NOMO-1 treated with dmso at 0.1 percent for 144 hours (cell line): ENCODE results near the gene ATP5PD.
"Not testable (repeated sequence)": the region's sequence is repeated elsewhere in the genome, so short reads cannot be mapped to it uniquely, and the experiment has no call there.

Experiments used
- DNase-seq: peaks from one replicate; lab custom pipeline; 2025; ENCODE audit not compliant: unreplicated experiment; lab: John Stamatoyannopoulos, UW

Gene ATP5PD

GRCh38 chr17:75077496-75078283, 30.9 kb upstream of the ATP5PD start:
- DNase-seq: peak; percentile 57

DNA sequence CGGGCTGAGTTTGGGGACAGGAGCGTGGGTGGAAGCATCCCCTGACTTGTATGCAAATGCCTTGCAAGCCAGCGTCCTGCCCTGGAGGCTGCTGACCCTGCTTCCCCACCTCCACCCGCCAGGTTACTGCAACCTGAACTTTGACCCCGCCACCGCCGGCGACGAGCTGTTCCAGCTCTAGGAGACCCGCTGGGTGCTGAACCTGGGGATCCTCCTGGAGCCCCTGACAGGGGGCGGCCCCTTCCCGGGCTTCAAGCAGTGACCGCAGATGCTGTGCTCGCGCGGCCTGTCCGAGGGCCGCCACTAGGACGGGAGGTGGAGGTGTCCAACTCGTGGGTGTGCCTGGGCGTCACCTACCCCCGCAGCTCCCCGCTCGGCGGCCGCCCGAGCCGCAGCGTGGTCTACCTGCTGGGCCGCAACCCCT, 30.3 kb upstream of the ATP5PD start:
- no peak for DNase-seq

GRCh38 chr17:75075597-75076336, 29.0 kb upstream of the ATP5PD start:
- DNase-seq: no peak

DNA sequence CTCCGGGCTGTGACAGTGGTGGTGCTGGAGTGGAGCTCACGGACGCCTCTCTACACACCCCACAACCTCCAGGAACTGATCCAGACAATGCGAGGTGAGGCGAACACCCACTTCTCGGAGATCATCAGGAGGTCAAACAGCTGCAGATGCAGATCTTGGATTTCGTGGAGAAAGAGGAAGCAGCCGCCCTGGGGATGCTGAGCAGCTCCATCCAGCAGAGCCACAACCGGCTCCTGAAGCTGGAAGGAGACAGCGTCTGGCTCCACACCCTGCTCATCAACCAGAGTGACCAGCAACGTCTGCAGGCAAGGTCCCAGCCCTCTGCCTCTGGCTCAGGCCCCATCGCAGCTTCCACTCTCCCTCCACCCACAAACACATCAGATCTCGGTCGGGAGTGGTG, 27.8 kb upstream of the ATP5PD start:
- DNase-seq: no peak

DNA sequence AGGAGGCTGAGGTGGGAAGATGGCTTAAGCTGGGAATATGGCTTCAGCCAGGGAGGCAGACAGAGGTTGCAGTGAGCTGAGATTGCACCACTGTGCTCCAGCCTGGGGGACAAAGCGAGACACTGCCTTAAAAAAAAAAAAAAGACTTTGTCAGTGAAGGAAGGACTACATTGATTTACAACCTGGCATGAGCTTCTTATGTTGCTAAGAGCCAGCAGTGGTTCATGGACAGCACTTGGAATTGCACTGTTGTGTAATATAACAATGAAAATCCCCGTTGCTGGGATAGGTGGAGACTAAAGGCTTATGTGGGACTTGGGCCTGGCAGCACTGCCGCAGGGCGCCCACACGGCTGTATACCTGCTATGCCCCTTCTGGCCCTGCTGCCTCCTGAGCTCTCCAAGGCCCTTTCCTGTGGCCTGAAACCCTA, 26.9 kb upstream of the ATP5PD start:
- no peak for DNase-seq

- not testable (repeated sequence) for DNase-seq
Observed at GRCh38 chr17:75072909-75073308, 26.1 kb upstream of the ATP5PD start.

GRCh38 chr17:75071478-75072271, 24.9 kb upstream of the ATP5PD start:
- not testable (repeated sequence) for DNase-seq

- no peak for DNase-seq
Observed at GRCh38 chr17:75069783-75070182, 23.0 kb upstream of the ATP5PD start.

GRCh38 chr17:75068750-75069149, 22.0 kb upstream of the ATP5PD start:
- DNase-seq: no peak

DNA sequence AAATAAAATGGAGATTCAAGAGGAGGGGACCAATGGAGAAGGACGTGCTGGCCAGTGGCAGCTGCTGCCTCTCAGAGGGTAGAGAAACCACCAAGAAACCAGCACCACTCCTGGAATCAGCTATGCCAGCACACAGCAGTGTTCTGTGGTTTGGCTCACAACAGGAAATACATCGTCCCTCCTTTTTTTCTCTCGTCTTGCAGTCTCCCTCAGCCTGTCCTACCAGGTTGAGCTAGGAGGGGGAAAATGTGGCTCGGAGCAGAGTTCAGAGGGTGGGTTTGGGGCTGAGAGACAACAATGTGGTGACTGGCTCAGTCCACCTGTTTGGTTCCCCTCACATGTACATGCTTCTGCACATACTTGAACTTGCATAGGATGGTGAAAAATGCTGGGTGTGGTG, 21.1 kb upstream of the ATP5PD start:
- DNase-seq: no peak

DNA sequence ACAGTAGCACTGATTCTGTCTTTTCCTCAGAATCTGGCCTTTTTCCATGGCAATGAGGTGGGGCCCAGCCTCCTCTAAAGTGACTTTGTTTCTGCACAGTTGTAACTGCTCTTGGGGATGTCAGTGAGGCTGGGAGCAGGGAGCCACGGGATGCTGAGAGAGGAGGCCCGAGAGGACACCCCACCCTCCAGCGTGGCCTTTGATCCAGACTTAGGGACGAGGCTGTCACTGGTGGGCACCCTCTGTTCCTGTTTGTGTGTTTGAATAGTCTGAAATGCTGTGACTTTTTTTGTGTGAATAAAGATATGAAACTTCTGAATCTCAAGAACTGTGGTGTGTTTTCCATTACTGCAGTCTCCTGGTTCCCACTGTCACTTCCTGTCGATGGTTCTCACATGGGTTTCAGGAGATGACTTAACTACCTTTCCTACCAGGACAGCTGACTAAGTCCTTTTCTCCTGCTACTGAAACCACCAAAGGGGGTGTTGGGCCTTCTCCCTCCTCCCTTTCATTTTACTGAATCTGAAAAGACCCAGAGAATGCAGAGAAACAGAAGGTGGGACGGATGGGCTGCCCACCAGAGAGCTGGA, 18.9 kb upstream of the ATP5PD start:
- DNase-seq: no peak

DNA sequence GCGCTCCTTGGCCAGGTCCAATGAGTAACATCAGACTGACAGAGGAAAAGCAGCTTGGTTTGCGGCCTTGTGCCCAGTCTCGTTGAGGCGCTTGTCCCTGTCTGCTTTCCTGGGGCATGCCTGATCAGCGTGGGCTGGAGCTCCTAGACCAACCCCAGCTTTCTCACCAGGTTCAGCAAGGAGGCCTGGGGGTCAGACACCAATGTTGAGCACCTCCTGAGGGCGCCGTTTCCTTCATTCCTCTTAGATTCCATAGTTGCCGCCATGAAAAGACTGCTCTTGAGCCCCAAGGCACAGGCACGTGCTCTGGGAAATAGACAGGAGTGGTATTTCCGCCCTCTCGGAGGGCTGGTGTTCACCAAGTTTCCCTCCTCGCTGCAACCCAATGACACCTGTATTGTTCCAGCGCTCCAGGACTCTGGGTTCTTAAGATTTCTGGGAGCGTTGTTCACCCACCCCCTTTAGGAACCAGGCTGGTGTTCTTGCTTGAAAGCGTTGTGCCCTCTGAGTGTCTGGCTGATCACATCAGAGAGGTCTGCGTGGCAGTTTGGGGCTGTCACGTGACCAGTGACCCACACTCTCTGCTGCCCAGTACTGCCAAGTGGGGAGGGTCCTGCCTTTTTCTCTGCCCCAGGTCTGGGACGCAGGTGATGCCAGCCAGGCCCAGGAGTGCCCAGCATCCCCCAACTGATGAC, 18.2 kb upstream of the ATP5PD start:
- DNase-seq: no peak

GRCh38 chr17:75064460-75064859, 17.7 kb upstream of the ATP5PD start:
- no peak for DNase-seq

DNA sequence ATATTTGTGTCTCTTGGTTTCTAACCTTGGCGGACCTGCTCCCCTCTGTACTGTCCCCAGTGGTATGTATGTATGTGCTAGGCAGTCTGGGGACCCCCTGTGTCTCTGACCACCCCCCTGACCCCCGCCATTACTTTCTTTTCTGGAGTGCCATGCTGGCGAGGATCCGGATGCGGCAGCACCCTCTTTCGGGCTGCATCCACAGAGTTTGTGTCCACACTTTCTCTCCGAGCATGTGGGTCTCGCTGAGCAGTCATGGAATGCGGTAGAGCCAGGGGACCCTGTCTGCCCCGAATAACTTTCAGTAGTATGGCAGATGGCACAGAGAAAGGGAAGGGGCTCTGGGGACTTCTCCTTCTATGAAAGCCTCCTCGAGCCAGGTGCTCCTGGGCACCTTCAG, 17.3 kb upstream of the ATP5PD start:
- no peak for DNase-seq

DNA sequence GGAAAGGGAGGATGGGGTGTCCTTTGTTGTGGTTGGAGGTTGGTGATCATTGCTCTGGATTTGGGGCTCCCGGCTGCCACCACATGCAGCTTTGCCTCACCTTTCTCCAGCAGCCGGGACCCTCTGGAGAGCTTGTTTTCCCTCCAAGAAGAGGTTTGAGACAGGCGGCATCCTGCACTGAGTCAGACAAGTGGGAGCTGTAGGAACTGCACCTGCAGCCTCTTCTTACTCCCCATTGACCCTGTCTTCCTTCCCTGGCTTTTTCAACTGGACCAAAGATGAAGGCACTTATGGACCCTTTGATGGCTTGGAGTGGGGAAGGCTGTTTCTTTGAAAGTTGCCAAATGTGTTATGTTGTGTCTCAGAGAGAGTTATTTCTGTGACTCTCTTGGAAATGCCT, 16.9 kb upstream of the ATP5PD start:
- DNase-seq: no peak

- DNase-seq: no peak
Observed at GRCh38 chr17:75063201-75063600, 16.4 kb upstream of the ATP5PD start.

DNA sequence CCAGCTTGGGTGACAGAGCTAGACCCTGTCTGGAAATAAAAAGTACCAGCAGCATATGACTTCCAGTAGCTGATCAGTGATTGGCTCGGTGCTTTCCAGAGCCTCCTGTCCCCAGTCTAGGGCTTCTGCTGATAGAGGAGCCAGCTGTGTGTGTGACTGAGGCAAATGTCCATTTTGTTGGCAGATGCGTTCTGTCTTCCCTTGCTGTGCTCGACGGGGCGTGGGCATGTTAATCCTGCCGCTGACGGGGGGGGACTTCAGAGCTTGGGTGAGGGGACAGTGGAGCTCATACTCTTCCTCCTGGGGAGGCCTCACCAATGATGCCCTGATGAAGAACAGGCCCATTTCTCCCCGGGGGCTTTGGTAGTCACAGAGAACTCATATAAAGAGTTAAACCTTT, 14.8 kb upstream of the ATP5PD start:
- DNase-seq: no peak

GRCh38 chr17:75061055-75061438, 14.3 kb upstream of the ATP5PD start:
- DNase-seq: no peak

DNA sequence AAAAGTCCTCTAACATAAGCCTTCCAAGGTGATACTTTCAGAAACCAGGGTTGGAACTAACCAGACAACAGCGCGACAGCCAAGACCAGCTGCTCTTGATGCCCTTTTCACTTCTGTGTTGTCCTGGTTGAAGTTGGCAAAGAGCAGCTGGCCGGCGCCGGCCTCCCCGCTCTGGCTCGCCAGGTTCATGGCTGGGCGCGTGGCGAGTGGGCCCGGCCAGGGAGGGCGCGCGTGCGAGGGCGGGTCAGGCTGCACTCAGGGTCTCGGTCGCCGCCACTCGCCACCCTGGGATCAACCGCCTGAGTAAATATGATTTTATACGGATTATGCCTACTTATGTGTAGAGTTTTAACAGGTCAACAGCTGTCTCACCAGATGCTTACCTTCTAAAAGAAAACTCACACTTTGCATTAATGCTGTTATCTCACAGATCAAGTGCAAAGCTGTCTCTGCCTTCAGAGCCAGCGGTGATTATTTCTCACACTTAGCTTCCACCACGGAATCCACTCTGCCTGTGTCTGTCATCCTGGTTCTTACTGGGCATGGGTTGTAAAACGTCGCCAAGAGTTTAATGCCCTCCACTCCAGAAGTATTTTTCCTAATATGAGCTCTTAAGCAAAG, 13.8 kb upstream of the ATP5PD start:
- no peak for DNase-seq
